Subcutaneous abdominal adipose tissue (tissue), 5 donors: ENCODE results near the gene LIPC.

Experiments
- H3K27ac ChIP-seq: one replicate; pipeline ENCODE4 v1.7.0; 2013; ENCODE audit warnings: low read depth, mild to moderate bottlenecking, inconsistent platforms, low read length, moderate library complexity
- H3K27me3 ChIP-seq, 5 donors: one replicate each; pipeline ENCODE4 v1.7.0; 2013; ENCODE audit warnings: low read length in 5 of 5, inconsistent platforms in 1 of 5; ENCODE audit not compliant: control insufficient read depth in 5 of 5, insufficient read depth in 4 of 5
- H3K36me3 ChIP-seq, 5 donors: one replicate each; pipeline ENCODE4 v1.7.0; 2013; ENCODE audit warnings: low read length in 5 of 5; ENCODE audit not compliant: control insufficient read depth in 5 of 5, insufficient read depth in 5 of 5
- H3K4me1 ChIP-seq, 5 donors: one replicate each; pipeline ENCODE4 v1.7.0; 2013; ENCODE audit warnings: low read length in 5 of 5, mild to moderate bottlenecking in 3 of 5, moderate library complexity in 1 of 5; ENCODE audit not compliant: control insufficient read depth in 5 of 5, insufficient read depth in 5 of 5
- H3K4me3 ChIP-seq, 5 donors: one replicate each; pipeline ENCODE4 v1.7.0; 2013; ENCODE audit warnings: low read length in 5 of 5, low read depth in 1 of 5
- H3K9ac ChIP-seq, 5 donors: one replicate each; pipeline ENCODE4 v1.7.0; 2013; ENCODE audit warnings: low read length in 5 of 5, mild to moderate bottlenecking in 4 of 5, moderate library complexity in 3 of 5
- H3K9me3 ChIP-seq, 5 donors: one replicate each; pipeline ENCODE4 v1.7.0; 2013; ENCODE audit warnings: low read length in 5 of 5; ENCODE audit not compliant: control insufficient read depth in 5 of 5
- donor health status: healthy.
- donor health status: healthy.
- donor health status: healthy.
- donor health status: healthy.
- donor health status: healthy.

The LIPC gene

GRCh38 chr15:58546066-58546591, 114.3 kb downstream of the LIPC start:
- Histone ChIP-seq H3K36me3 (no peaks in the 10 kb centered on the region), H3K27ac (no peak overlapping the region), H3K9me3 (no peaks in the 10 kb centered on the region), H3K27me3 (no peaks in the 10 kb centered on the region), H3K4me1 (peaks cover 0 to 11% (median 3%) of the 10 kb centered on the region in 5 donors), H3K4me3 (no peak overlapping the region), H3K9ac (no peak overlapping the region)

GRCh38 chr15:58546635-58547627, 115.1 kb downstream of the LIPC start:
- no peak overlapping the region for H3K9ac ChIP-seq

GRCh38 chr15:58547628-58548307, 116.0 kb downstream of the LIPC start:
- no peak overlapping the region for H3K27ac ChIP-seq
- H3K4me3 ChIP-seq, result no peak overlapping the region
- no peaks in the 10 kb centered on the region for H3K27me3 ChIP-seq
- H3K4me1 ChIP-seq, result peaks cover 0 to 25% (median 18%) of the 10 kb centered on the region in 5 donors
- no peaks in the 10 kb centered on the region for H3K36me3 ChIP-seq
- no peaks in the 10 kb centered on the region for H3K9me3 ChIP-seq
- H3K9ac ChIP-seq, result no peak overlapping the region

More at GRCh38 chr15:58546635-58547627, 115.1 kb downstream of the LIPC start:
- H3K4me1 ChIP-seq, result peaks cover 0 to 19% (median 9%) of the 10 kb centered on the region in 5 donors
- no peaks in the 10 kb centered on the region for H3K36me3 ChIP-seq
- no peak overlapping the region for H3K27ac ChIP-seq
- no peaks in the 10 kb centered on the region for H3K9me3 ChIP-seq
- H3K27me3 ChIP-seq, result no peaks in the 10 kb centered on the region
- no peak overlapping the region for H3K4me3 ChIP-seq

- H3K4me3 ChIP-seq, result no peak overlapping the region
- no peaks in the 10 kb centered on the region for H3K36me3 ChIP-seq
- H3K9me3 ChIP-seq, result no peaks in the 10 kb centered on the region
- H3K27me3 ChIP-seq, result no peaks in the 10 kb centered on the region
- H3K4me1 ChIP-seq, result peaks cover 0 to 25% (median 19%) of the 10 kb centered on the region in 5 donors
- H3K9ac ChIP-seq, result no peak overlapping the region
- H3K27ac ChIP-seq, result no peak overlapping the region
Measured at GRCh38 chr15:58548308-58549012, 116.7 kb downstream of the LIPC start.

- Histone ChIP-seq H3K4me1 (peaks cover 0 to 25% (median 19%) of the 10 kb centered on the region in 5 donors), H3K4me3 (no peak overlapping the region), H3K9me3 (no peaks in the 10 kb centered on the region), H3K27ac (no peak overlapping the region), H3K36me3 (no peaks in the 10 kb centered on the region), H3K27me3 (no peaks in the 10 kb centered on the region), H3K9ac (no peak overlapping the region)
Measured at GRCh38 chr15:58549013-58549784, 117.4 kb downstream of the LIPC start.

- no peak overlapping the region for H3K9ac ChIP-seq
- no peak overlapping the region for H3K27ac ChIP-seq
- H3K36me3 ChIP-seq, result no peaks in the 10 kb centered on the region
- H3K4me3 ChIP-seq, result no peak overlapping the region
- H3K27me3 ChIP-seq, result no peaks in the 10 kb centered on the region
- H3K9me3 ChIP-seq, result no peaks in the 10 kb centered on the region
- H3K4me1 ChIP-seq, result peaks cover 0 to 25% (median 19%) of the 10 kb centered on the region in 5 donors
Measured at GRCh38 chr15:58549785-58550074, 117.9 kb downstream of the LIPC start.

GRCh38 chr15:58551084-58551763, 119.4 kb downstream of the LIPC start:
- H3K9ac ChIP-seq, result no peak overlapping the region
- no peak overlapping the region for H3K4me3 ChIP-seq
- peak overlapping the region; percentile 76 for H3K27ac ChIP-seq
- H3K27me3 ChIP-seq, result no peaks in the 10 kb centered on the region
- peaks cover 0 to 24% (median 19%) of the 10 kb centered on the region in 5 donors for H3K4me1 ChIP-seq
- H3K9me3 ChIP-seq, result no peaks in the 10 kb centered on the region
- no peaks in the 10 kb centered on the region for H3K36me3 ChIP-seq

GRCh38 chr15:58551764-58552504, 120.1 kb downstream of the LIPC start:
- no peaks in the 10 kb centered on the region for H3K9me3 ChIP-seq
- no peaks in the 10 kb centered on the region for H3K36me3 ChIP-seq
- peak overlapping the region; percentile 12 to 59 (median 45) for H3K4me3 ChIP-seq
- H3K9ac ChIP-seq, result peak overlapping the region in 3 of 5 donors; percentile 30 to 67 (median 58)
- H3K27me3 ChIP-seq, result no peaks in the 10 kb centered on the region
- H3K27ac ChIP-seq, result peak overlapping the region; percentile 76
- H3K4me1 ChIP-seq, result peaks cover 0 to 22% (median 19%) of the 10 kb centered on the region in 5 donors
